ENCODE results near the gene KLC1. TPM values are rescaled to one million over a fixed set of nuclear protein-coding genes. Genes with fewer than 3 reads are reported as not detected.

Gene KLC1
- total RNA-seq, 1 donor from 2014 or later = 975 TPM

GRCh38 chr14:103725739-103726395 is 96.9 kb downstream of the KLC1 start:
- Mint-ChIP-seq H3K27ac (ENCODE audit: unreplicated experiment) (no peak overlapping the region), H3K27me3 (ENCODE audit: unreplicated experiment) (peaks cover 2% of the 10 kb centered on the region), H3K9me3 (ENCODE audit: unreplicated experiment) (peaks cover 1% of the 10 kb centered on the region), H3K4me1 (ENCODE audit: low read depth, unreplicated experiment) (peaks cover 7% of the 10 kb centered on the region), H3K4me3 (ENCODE audit: unreplicated experiment) (no peak overlapping the region), H3K36me3 (ENCODE audit: unreplicated experiment) (peaks cover 3% of the 10 kb centered on the region)
- TF ChIP-seq CTCF (IDR thresholded peaks at IDR 0.05; ENCODE audit: partially characterized antibody, unreplicated experiment) = no peak
- no peak for DNase-seq

- peaks cover 3% of the 10 kb centered on the region for H3K36me3 Mint-ChIP-seq (ENCODE audit: unreplicated experiment)
- peaks cover 6% of the 10 kb centered on the region for H3K4me1 Mint-ChIP-seq (ENCODE audit: low read depth, unreplicated experiment)
- peaks cover 2% of the 10 kb centered on the region for H3K27me3 Mint-ChIP-seq (ENCODE audit: unreplicated experiment)
- no peak overlapping the region for H3K27ac Mint-ChIP-seq (ENCODE audit: unreplicated experiment)
- DNase-seq = no peak
- TF ChIP-seq CTCF (IDR thresholded peaks at IDR 0.05; ENCODE audit: partially characterized antibody, unreplicated experiment) = no peak
- no peak overlapping the region for H3K4me3 Mint-ChIP-seq (ENCODE audit: unreplicated experiment)
- H3K9me3 Mint-ChIP-seq (ENCODE audit: unreplicated experiment) = peaks cover 1% of the 10 kb centered on the region
Observed at GRCh38 chr14:103726474-103726873, 97.5 kb downstream of the KLC1 start.

DNA sequence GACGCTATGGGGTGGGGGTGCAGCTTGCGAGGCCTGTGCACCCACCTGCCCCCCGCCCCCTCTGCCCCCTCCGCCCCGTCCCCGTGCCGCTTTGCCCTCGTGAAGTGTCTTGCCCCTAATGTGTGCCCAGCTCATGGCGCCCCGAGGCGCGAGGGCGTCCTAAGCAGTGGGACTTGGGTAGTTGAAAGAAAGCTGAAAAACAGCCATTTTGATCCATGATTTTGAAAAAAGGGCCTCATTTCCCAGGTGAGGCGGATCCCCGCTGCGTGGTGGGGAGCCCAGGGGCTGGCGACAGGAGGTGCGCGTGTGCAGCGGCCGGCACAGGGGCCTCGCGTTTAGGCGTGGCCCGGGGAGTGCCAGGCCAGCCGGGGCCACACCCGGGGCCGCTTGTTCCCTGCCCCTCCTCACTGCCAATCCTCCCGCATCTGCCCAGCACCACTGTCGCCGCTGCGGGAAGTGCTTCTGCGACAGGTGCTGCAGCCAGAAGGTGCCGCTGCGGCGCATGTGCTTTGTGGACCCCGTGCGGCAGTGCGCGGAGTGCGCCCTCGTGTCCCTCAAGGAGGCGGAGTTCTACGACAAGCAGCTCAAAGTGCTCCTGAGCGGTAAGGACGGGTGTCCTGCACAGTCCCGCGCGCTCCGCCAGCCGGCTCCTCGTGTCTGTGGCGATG is 98.4 kb downstream of the KLC1 start:
- Mint-ChIP-seq H3K36me3 (ENCODE audit: unreplicated experiment) (peaks cover 3% of the 10 kb centered on the region), H3K4me1 (ENCODE audit: low read depth, unreplicated experiment) (peaks cover 6% of the 10 kb centered on the region), H3K4me3 (ENCODE audit: unreplicated experiment) (no peak overlapping the region), H3K27me3 (ENCODE audit: unreplicated experiment) (peaks cover 2% of the 10 kb centered on the region), H3K27ac (ENCODE audit: unreplicated experiment) (no peak overlapping the region), H3K9me3 (ENCODE audit: unreplicated experiment) (peaks cover 2% of the 10 kb centered on the region)
- DNase-seq = peak; percentile 67
- TF ChIP-seq CTCF (IDR thresholded peaks at IDR 0.05; ENCODE audit: partially characterized antibody, unreplicated experiment) = no peak

DNA sequence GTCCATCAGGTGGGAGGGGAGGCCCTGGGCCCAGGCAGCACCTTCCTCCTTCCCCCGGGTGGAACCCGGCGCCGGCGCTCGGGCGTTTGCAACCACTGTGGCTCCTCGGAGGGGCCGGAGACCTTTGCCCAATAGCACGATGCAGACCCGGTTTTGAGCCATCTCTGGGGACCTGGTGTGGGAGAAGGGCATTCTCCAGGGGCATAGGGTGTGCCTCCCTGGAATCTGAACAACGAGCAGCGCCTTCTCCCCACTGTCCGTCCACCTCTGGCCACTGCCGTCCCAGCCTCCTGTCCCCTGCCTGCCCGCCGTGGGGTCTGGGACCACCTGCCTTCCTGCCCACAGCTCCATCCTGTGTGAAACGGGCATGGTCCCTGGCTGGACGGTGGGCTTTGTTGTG is 99.1 kb downstream of the KLC1 start:
- no peak for TF ChIP-seq CTCF (IDR thresholded peaks at IDR 0.05; ENCODE audit: partially characterized antibody, unreplicated experiment)
- Mint-ChIP-seq H3K27ac (ENCODE audit: unreplicated experiment) (peak overlapping the region; percentile 60), H3K9me3 (ENCODE audit: unreplicated experiment) (peaks cover 2% of the 10 kb centered on the region), H3K4me3 (ENCODE audit: unreplicated experiment) (no peak overlapping the region), H3K27me3 (ENCODE audit: unreplicated experiment) (peaks cover under 1% of the 10 kb centered on the region), H3K36me3 (ENCODE audit: unreplicated experiment) (peaks cover 3% of the 10 kb centered on the region), H3K4me1 (ENCODE audit: low read depth, unreplicated experiment) (peaks cover 6% of the 10 kb centered on the region)
- DNase-seq = no peak

DNA sequence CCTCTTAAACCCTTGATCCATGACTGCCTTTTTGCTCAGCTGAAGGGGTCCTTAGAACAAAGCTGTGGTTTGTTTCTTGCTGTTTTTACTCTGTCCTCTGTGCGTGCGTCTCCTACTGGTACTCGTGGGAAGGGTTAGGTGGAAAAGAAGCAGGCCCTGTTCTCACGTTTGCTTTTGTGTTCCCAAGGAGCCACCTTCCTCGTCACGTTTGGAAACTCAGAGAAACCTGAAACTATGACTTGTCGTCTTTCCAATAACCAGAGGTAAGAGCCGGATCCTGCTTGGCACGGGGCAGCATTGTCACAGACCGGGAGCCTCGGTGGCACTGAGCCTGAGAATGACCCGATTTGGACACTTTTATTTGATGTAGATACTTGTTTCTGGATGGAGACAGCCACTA is 99.7 kb downstream of the KLC1 start:
- Mint-ChIP-seq H3K4me1 (ENCODE audit: low read depth, unreplicated experiment) (peaks cover 6% of the 10 kb centered on the region), H3K27ac (ENCODE audit: unreplicated experiment) (peak overlapping the region; percentile 60), H3K27me3 (ENCODE audit: unreplicated experiment) (no peaks in the 10 kb centered on the region), H3K9me3 (ENCODE audit: unreplicated experiment) (peaks cover 2% of the 10 kb centered on the region), H3K36me3 (ENCODE audit: unreplicated experiment) (peaks cover 3% of the 10 kb centered on the region), H3K4me3 (ENCODE audit: unreplicated experiment) (peak overlapping the region; percentile 47)
- no peak for DNase-seq
- no peak for TF ChIP-seq CTCF (IDR thresholded peaks at IDR 0.05; ENCODE audit: partially characterized antibody, unreplicated experiment)

Measured in glutamatergic neuron (in vitro differentiated cells).